HG03159 (cell line): ENCODE measurements around the gene FRMPD2.
"Not testable (repeated sequence)": the region's sequence is repeated elsewhere in the genome, so short reads cannot be mapped to it uniquely, and the experiment has no call there.

ENCODE experiments used
- ATAC-seq: cut with Tn5 transposase; IDR thresholded peaks from one replicate; pipeline ENCODE4 v1.9.1; 2021; ENCODE audit warnings: mild to moderate bottlenecking, moderate library complexity; ENCODE audit not compliant: unreplicated experiment

Gene FRMPD2

DNA sequence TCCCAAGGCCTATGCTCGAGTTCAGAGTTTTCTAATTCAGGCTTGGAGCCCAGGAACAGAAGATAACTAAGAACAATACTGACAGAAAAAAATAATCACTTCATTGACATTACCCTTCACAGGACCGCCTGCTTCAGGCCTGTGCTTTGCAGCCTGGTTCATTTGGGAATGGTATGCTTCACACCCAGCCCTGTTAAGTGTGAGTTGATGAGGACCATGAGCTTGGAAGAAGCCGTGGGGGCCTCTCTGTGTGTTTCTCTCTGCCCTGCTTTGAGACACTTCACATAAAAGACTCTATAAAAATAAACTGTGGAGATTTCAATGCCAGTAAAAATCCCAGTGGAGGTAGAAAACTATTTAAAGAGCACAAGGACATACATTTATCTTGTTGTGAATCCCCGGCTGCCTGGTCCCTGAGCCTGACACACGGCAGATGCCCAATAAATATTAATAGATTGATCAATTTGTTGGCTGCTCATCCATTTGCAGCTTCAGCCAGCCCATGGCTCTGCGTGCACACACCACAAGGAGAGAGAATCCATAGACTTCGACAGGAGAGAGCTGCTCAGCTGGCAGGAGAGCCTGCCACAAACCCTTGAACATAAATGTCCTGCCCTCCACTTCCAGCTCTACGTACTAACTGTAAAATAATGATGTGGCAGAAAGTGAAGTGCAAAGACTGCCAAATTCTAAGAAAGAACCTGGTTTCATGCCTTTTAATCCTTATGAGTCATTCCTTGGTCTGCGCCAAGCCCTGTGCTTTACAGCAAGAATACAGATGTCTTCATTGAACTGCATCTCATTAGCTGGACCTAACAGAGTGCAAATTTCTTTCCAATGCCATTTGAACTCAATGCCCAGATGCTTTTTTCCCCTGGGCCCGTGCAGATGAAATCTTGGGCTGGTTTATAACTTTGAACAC is 130.5 kb downstream of the FRMPD2 start:
- not testable (repeated sequence) for ATAC-seq

DNA sequence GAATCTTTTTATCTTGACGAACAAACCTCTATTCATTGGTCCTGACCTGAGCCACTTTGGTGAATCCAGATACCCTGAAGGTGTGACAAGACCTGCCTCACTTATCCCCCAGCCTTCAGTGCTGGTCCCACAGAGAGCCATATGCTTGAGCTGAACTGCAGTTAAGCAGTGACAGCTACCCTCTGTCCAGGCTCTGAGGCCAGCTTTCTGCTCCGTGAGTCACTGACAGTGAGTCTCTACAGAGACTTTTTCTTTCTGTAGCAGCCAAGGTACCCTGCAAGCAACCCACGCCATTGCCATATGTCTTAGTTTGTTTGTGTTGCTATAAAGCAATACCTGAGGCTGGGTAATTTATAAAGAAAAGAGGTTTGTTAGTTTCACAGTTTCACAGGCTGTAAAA is 133.5 kb downstream of the FRMPD2 start:
- ATAC-seq: not testable (repeated sequence)

DNA sequence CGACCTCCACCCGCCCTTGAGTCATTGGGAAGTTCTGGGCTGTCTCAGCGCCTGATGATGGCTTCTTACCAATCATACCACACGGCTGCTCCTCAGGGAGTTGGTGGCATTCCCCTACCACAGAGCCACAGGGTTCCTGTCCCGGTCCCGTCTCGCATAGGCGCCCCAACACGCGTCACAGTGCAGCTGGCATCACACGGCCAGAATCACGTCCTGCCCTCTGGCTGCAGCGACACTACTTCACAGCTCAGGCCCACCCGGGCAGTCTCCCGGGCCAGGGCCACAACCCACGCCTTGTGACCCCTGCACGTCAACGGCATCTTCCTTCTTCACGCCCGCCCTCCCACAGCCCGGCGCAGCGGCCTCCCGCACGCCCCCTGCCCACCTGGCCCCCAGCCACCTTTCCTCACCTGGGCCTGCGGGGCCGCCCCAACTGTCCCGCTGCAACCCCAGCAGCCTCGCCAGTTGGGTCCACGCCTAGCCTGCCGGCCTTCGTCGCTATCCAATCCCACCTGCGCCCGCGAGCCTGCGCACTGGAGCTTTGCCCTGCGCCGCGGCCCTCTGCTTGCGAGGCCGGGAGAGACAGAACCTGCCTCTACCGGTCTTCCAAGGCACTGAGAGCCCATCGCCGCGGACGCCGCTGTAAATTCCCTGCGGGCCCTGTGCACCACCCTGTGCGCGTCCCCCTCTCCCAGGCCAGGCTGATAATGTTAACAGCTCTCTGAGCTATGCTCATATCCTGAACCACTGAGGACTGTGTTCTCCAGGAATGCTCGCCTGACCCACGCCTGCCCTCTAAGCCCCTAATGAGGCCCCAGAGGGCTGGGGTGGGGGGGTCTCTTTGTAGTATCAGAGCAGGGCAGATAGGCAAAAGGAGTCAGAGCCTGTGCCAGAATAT is 134.3 kb downstream of the FRMPD2 start:
- ATAC-seq: not testable (repeated sequence)

DNA sequence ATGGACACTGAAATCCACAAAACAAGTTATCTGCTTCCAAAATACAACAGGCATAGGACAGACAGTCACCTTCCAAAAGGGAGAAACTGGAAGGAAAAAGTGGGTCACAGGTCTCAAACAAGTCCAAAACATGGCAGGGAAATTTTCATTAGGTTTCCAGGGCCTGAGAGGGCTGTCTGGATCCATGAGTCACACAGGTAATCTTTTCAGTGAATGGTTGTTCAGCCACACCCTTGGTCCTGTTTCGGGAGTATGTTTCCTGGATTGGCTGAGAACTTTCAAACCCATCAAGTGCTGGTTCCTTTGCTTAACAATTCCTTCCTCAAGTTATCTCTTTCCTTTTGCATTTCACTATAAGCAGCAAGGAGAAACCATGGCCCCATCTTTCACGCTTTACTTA is 145.5 kb downstream of the FRMPD2 start:
- ATAC-seq: not testable (repeated sequence)

DNA sequence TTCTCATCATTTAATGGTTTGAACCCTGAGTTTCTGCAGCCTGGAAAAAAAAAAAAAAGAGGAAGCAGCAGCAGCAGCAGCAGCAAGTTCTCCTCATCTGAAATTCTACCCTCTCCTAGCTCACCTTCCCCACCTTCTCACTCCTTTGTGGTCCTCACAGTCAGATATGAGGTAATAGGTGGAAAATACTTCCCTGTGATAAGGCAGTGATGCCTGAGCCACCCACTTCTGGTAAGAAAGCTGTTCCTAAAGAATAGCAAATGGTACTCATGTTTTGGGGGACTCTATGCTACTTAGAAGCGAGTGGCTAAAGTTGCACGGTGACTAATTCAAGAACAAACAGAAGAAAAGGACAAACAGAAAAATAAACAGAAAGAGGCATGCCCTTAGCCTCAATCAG is 148.2 kb downstream of the FRMPD2 start:
- ATAC-seq: not testable (repeated sequence)

DNA sequence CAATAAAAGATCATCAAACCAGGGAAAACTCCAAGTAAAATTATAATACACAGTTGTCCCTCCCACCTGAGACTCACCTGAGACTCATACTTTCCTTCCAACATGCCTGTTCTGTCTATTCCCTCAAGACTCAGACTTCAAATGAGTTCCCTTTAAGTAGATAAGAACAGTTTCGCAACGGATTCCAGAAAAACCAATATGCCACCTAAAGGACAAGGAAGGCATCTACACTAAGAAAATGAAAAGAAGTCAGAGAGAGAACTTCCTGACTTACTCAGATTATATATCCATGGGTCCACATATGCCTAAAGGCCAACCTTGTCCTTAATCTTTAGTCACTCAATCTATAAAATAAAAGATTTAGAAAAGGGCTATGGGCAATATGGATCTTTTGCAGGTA is 148.9 kb downstream of the FRMPD2 start:
- ATAC-seq: not testable (repeated sequence)

DNA sequence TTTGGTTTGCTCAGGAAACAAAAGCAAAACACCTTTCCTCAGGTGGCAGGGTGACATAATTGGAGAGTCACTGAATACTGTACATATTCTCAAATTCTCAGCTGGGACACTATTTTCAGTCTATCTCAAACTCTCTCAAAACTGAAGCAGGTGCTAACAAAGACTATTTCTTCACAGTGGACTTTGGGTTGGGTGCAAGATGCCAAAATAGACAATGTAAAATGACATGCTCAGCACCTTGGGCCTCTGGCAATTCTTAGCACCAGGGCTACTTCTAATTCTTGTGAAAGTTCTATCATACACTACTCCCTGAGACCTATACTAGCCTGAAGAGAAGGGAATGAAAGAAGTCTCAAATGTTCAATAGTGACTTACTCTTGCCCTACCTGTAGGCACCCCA is 151.9 kb downstream of the FRMPD2 start:
- ATAC-seq: not testable (repeated sequence)

DNA sequence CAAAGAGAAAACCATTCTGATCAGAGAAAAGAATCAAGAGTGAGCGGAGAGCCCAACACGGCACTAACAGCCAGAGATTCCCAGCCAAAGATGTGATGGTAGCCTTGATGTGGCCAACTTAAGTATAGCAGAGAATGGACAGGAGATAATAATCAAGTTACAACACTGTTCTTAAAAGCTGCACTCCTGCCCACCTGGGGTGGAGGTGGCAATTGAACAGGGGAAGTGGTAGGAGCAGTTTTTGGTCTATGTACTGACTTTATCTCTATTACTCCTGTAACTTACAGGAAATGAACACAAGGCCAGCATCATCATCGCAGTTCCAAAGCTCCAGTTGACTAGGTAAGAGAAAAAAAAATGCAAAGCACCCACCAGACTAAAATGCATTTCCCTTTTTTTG is 164.2 kb downstream of the FRMPD2 start:
- ATAC-seq: not testable (repeated sequence)
